ENCODE measurements around the gene ABCB9.

Gene ABCB9

DNA sequence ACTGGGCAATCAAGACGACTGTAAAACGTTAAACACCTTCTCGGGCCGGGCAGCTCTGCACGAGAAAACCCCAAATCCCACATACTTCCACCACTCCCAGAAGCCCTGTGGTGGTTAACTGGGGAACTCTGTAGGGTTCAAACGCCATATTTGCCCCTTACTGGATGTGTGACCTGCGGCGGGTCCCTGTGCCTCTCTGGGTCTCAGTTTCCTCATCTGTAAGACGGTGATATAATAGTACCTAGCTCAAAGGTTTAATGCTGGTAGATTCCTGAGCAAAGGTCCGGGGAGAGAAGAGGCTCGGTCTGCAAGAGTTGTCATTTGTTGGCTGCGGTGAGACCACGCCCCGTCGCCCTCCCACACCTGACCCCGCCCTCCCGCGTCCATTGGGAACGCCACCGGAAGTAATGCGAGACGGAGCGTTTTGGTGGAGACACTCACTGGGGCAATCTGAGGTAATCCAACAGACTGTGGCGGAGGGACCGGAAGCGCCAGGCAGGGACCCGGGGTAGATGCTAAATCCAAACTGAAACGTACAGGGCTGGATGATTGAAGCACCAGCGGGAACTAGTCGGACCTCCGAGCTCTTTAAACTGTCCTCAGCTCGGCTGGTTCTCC is 8.1 kb upstream of the ABCB9 start:
- Histone ChIP-seq H3K36me3 (replicated peaks) (no peaks in the 10 kb centered on the region), H3K4me3 (ENCODE audit: low read depth, low read length) (peak overlapping the region; percentile 95), H3K27me3 (replicated peaks) (no peaks in the 10 kb centered on the region), H3K27ac (peak overlapping the region; percentile 90)
- TF ChIP-seq, protein P1, sequence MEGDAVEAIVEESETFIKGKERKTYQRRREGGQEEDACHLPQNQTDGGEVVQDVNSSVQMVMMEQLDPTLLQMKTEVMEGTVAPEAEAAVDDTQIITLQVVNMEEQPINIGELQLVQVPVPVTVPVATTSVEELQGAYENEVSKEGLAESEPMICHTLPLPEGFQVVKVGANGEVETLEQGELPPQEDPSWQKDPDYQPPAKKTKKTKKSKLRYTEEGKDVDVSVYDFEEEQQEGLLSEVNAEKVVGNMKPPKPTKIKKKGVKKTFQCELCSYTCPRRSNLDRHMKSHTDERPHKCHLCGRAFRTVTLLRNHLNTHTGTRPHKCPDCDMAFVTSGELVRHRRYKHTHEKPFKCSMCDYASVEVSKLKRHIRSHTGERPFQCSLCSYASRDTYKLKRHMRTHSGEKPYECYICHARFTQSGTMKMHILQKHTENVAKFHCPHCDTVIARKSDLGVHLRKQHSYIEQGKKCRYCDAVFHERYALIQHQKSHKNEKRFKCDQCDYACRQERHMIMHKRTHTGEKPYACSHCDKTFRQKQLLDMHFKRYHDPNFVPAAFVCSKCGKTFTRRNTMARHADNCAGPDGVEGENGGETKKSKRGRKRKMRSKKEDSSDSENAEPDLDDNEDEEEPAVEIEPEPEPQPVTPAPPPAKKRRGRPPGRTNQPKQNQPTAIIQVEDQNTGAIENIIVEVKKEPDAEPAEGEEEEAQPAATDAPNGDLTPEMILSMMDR (IDR thresholded peaks at IDR 0.05; ENCODE audit: low read depth, low read length, missing control alignments) = no peak
- DNase-seq = peak; percentile 98
- in situ Hi-C loops (cut with HindIII; ENCODE audit: low pct_ligation_motif_present, low sequenced_read_pairs) = no loop called here

DNA sequence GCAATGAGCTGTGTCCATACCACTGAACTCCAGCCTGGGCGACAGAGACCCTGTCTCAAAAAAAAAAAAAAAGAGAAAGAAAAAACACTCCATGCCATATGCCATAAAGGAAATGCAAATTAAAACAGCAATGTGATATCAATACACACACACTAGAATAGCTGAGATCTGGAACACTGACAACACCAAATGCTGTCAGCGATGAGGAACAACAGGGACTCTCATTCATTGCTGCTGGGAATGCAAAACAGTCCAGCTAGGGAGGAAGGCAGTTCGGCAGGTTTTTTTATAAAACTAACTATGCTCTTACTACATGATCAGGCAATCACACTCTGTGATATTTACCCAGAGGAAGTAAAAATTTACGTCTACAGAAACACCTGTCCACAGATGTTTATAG is 3.4 kb upstream of the ABCB9 start:
- no peak for DNase-seq
- no peak overlapping the region for H3K27ac ChIP-seq
- in situ Hi-C loops (cut with HindIII; ENCODE audit: low pct_ligation_motif_present, low sequenced_read_pairs) = no loop called here
- no peak overlapping the region for H3K4me3 ChIP-seq (ENCODE audit: low read depth, low read length)
- TF ChIP-seq, protein P1 (IDR thresholded peaks at IDR 0.05; ENCODE audit: low read depth, low read length, missing control alignments) = no peak
- no peaks in the 10 kb centered on the region for H3K36me3 ChIP-seq (replicated peaks)
- H3K27me3 ChIP-seq (replicated peaks) = no peaks in the 10 kb centered on the region

DNA sequence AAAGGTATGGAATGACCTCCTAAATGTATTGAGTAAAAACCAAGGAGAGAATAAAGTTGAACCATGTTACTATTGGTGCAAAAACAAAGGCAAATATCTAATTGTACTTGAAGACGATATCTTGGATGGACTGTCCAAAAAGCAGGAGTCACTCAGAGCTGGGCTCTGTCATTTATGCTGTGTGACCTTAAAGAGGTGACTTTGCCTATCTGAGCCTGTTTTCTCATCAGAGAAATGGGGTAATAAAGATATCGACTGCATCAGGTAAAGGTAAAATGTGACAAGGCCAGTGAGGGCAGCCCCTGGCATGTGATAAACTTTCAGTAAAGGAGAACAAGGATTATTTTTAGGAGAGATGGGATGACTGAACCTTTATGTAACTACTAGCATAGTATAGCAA is 1.8 kb upstream of the ABCB9 start:
- no peaks in the 10 kb centered on the region for H3K27me3 ChIP-seq (replicated peaks)
- no peak for DNase-seq
- in situ Hi-C loops (cut with HindIII; ENCODE audit: low pct_ligation_motif_present, low sequenced_read_pairs) = no loop called here
- TF ChIP-seq, protein P1 (IDR thresholded peaks at IDR 0.05; ENCODE audit: low read depth, low read length, missing control alignments) = no peak
- H3K4me3 ChIP-seq (ENCODE audit: low read depth, low read length) = no peak overlapping the region
- no peak overlapping the region for H3K27ac ChIP-seq
- H3K36me3 ChIP-seq (replicated peaks) = no peaks in the 10 kb centered on the region

DNA sequence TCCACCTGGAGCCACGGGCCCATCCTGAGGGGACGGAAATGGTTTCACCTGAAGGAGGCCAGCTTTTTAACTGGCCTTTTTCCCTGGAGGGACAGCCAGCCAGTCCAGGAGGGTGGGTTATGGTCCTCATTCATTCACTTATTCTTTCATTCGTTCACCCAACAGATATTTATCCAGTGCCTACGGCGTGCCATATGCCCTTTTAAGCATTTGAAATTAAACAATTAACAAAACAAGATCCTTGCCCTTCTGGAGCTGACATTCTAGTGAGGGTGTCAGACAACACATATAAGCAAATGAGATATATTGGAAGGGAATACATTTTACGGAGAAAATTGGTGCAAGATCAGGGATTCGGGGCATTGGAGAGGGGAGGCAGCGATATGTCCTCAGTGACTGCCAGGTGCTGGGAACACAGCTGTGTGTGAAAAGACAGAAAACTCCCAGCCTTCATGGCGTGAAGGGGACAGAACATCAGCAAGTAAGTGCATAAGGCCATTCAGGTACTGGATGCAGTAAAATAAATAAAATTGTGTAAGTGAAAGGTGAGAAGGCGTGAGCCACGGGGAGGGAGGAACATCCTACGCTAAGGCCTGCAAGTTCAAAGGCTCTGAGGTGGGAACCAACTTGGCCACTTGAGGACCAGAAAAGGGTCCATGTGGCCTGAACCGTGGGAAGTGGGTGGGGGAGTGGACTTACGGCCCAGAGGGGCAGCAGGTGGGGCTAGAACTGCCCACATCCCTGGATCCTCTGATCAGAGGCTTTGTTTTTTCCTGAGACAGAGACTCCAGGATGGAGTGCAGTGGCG is 684 bp upstream of the ABCB9 start:
- H3K27me3 ChIP-seq (replicated peaks) = no peaks in the 10 kb centered on the region
- DNase-seq = no peak
- H3K27ac ChIP-seq = no peak overlapping the region
- no peak overlapping the region for H3K4me3 ChIP-seq (ENCODE audit: low read depth, low read length)
- TF ChIP-seq, protein P1 (IDR thresholded peaks at IDR 0.05; ENCODE audit: low read depth, low read length, missing control alignments) = no peak
- in situ Hi-C loops (cut with HindIII; ENCODE audit: low pct_ligation_motif_present, low sequenced_read_pairs) = no loop called here
- no peaks in the 10 kb centered on the region for H3K36me3 ChIP-seq (replicated peaks)

DNA sequence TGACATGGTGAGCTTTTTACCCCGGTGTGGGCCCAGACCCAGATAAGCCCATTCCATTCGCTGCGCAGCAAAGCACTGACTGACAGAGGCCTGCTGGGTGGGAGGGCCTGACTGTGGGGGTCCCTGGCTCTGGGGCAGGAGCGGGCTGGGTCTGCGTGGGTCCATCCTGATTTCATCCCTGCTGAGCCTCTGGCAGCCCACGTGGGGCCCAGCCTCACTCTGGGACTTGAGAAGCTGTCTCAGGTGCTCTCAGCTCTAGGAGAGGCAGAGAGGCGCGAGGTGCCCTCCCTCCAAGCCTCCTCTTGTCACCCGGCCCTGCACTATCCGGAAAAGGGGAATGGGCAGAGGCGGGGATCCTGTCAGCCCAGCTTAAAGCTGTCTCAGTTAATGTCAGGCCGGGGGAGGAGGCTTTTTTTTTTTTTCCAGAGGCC is 927 bp downstream of the ABCB9 start:
- in situ Hi-C loops (cut with HindIII; ENCODE audit: low pct_ligation_motif_present, low sequenced_read_pairs) = no loop called here
- no peak overlapping the region for H3K27ac ChIP-seq

More for the DNA sequence above, 927 bp downstream of the ABCB9 start:
- DNase-seq = no peak
- Histone ChIP-seq H3K36me3 (replicated peaks) (no peaks in the 10 kb centered on the region), H3K27me3 (replicated peaks) (no peaks in the 10 kb centered on the region), H3K4me3 (ENCODE audit: low read depth, low read length) (peak overlapping the region; percentile 79)
- TF ChIP-seq, protein P1 (IDR thresholded peaks at IDR 0.05; ENCODE audit: low read depth, low read length, missing control alignments) = no peak
